CD4-positive, alpha-beta T cell (primary cell): ENCODE data around the gene CERS5. TPM values are rescaled to one million over a fixed set of nuclear protein-coding genes. Genes with fewer than 3 reads are reported as not detected.

ENCODE experiments used
- ATAC-seq: fragments of 200-7000 bp; cut with Tn5 transposase; one replicate; pipeline ENCODE4 v1.10.0; 2022; ENCODE audit warnings: mild to moderate bottlenecking; ENCODE audit not compliant: poor library complexity
- CTCF ChIA-PET: fragments of 350-600 bp; sonication (Branson Sonifier 250); formaldehyde crosslinking; loops from one replicate; lab custom pipeline; 2021; ENCODE audit warnings: antibody characterized with exemption, inconsistent platforms; lab: Charles Lee
- POLR2A ChIA-PET: fragments of 350-600 bp; sonication (Branson Sonifier 250); formaldehyde crosslinking; loops from one replicate; lab custom pipeline; 2021; ENCODE audit warnings: antibody characterized with exemption, inconsistent platforms; lab: Charles Lee
- DNase-seq, 14 experiments: peaks; one replicate each; pipeline ENCODE4 v3.0.0-alpha.2; 2013 to 2020; ENCODE audit warnings: mixed read lengths in 2 of 14
- H3K27ac ChIP-seq, 2 donors: one replicate each; pipeline versions ENCODE4 v1.5.1 to v1.7.0; 2013; ENCODE audit warnings: low read length in 2 of 2, low read depth in 1 of 2, mild to moderate bottlenecking in 1 of 2
- H3K27me3 ChIP-seq, 2 experiments: 1 replicate in 1 of 2; 2 replicates in 1 of 2; pipeline versions ENCODE4 v1.6.1 to v1.7.0; 2013; ENCODE audit warnings: low read length in 2 of 2, control low read depth in 1 of 2, mild to moderate bottlenecking in 1 of 2, moderate library complexity in 1 of 2; ENCODE audit not compliant: insufficient read depth in 2 of 2, control insufficient read depth in 1 of 2
- H3K36me3 ChIP-seq: one replicate; pipeline ENCODE4 v1.6.1; 2013; ENCODE audit warnings: low read length, control low read depth; ENCODE audit not compliant: insufficient read depth
- H3K4me1 ChIP-seq: one replicate; pipeline ENCODE4 v1.6.1; 2013; ENCODE audit warnings: low read length, control low read depth; ENCODE audit not compliant: insufficient read depth
- H3K4me3 ChIP-seq: one replicate; pipeline ENCODE4 v1.5.1; 2013; ENCODE audit warnings: mild to moderate bottlenecking, low read length, moderate library complexity
- H3K9me3 ChIP-seq, 2 experiments: 1 replicate in 1 of 2; 2 replicates in 1 of 2; pipeline versions ENCODE4 v1.6.1 to v1.7.0; 2013; ENCODE audit warnings: low read length in 2 of 2, mild to moderate bottlenecking in 2 of 2, control low read depth in 1 of 2, moderate library complexity in 1 of 2; ENCODE audit not compliant: control insufficient read depth in 1 of 2, insufficient read depth in 1 of 2
- H3K27ac Mint-ChIP-seq: one replicate; pipeline ENCODE4 v1.8.0; 2020; ENCODE audit warnings: mixed read lengths
- H3K27me3 Mint-ChIP-seq: one replicate; pipeline ENCODE4 v1.8.0; 2021; ENCODE audit warnings: mixed read lengths
- H3K36me3 Mint-ChIP-seq: one replicate; pipeline ENCODE4 v1.8.0; 2021; ENCODE audit warnings: low read depth, mixed read lengths
- H3K4me1 Mint-ChIP-seq: one replicate; pipeline ENCODE4 v1.8.0; 2021; ENCODE audit warnings: low read depth, mixed read lengths
- H3K4me3 Mint-ChIP-seq: one replicate; pipeline ENCODE4 v1.8.0; 2020; ENCODE audit warnings: mild to moderate bottlenecking, mixed read lengths
- H3K9me3 Mint-ChIP-seq: one replicate; pipeline ENCODE4 v1.8.0; 2020; ENCODE audit warnings: mixed read lengths
- intact Hi-C, 2 experiments: fragments of 100-400 bp; cut with DNase I in 1 of 2; cut with micrococcal nuclease in 1 of 2; formaldehyde crosslinking; loops; one replicate each; pipeline versions ENCODE4 v1.15.1 to v1.9.0; 2023 to 2025; cut with DNase I, micrococcal nuclease
- total RNA-seq, 174 experiments: library from RNA in 2 of 174; stranded (reverse) in 2 of 174; gene quantifications; one replicate each; pipeline ENCODE4 v1.2.3 and lab custom pipeline; 2021 to 2026
- TF ChIP-seq, protein P1 (sequence below): fragments of 200-600 bp; IDR thresholded peaks from one replicate; pipeline ENCODE4 v1.8.0; 2022; ENCODE audit warnings: antibody characterized with exemption, mild to moderate bottlenecking

CERS5 gene
- total RNA-seq, 2 experiments from 2014 or later, result 42.3 to 44.5 TPM

DNA sequence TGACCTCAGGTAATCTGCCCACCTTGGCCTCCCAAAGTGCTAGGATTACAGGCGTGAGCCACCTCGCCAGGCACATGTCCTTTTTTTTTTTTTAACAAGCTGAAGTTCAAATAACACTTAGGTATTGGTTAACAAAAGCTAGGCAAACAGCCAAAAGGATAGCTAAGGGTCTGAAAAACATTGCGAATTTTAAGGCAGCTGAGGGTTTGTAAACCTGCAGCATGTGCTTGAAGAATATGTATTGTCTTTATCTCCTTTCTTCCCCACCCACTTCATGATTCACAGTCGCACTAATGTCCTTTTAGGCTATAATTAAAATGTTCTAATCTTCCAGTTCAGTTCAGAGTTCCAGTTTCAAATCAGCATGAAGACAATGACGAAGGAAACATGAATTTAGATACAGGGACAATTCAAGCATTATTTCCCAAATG lies 30.1 kb upstream of the CERS5 start:
- Histone ChIP-seq H3K27me3 (no peaks in the 10 kb centered on the region), H3K4me1 (no peaks in the 10 kb centered on the region), H3K9me3 (no peaks in the 10 kb centered on the region), H3K27ac (no peak overlapping the region), H3K4me3 (no peak overlapping the region), H3K36me3 (peaks cover 36% of the 10 kb centered on the region)
- intact Hi-C loops, result no loop called here
- ATAC-seq, result no peak
- Mint-ChIP-seq H3K27ac (no peak overlapping the region), H3K4me3 (no peak overlapping the region), H3K36me3 (peaks cover 70% of the 10 kb centered on the region), H3K27me3 (no peaks in the 10 kb centered on the region), H3K4me1 (no peaks in the 10 kb centered on the region), H3K9me3 (no peaks in the 10 kb centered on the region)
- no peak for DNase-seq
- ChIA-PET CTCF (interaction anchor here (0.7 kb wide), 1 partner anchor 283 kb away, joined by 3 read pairs; no protein-coding TSS in a partner anchor), POLR2A (no interaction called here)
- TF ChIP-seq, protein P1, sequence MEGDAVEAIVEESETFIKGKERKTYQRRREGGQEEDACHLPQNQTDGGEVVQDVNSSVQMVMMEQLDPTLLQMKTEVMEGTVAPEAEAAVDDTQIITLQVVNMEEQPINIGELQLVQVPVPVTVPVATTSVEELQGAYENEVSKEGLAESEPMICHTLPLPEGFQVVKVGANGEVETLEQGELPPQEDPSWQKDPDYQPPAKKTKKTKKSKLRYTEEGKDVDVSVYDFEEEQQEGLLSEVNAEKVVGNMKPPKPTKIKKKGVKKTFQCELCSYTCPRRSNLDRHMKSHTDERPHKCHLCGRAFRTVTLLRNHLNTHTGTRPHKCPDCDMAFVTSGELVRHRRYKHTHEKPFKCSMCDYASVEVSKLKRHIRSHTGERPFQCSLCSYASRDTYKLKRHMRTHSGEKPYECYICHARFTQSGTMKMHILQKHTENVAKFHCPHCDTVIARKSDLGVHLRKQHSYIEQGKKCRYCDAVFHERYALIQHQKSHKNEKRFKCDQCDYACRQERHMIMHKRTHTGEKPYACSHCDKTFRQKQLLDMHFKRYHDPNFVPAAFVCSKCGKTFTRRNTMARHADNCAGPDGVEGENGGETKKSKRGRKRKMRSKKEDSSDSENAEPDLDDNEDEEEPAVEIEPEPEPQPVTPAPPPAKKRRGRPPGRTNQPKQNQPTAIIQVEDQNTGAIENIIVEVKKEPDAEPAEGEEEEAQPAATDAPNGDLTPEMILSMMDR, result no peak

DNA sequence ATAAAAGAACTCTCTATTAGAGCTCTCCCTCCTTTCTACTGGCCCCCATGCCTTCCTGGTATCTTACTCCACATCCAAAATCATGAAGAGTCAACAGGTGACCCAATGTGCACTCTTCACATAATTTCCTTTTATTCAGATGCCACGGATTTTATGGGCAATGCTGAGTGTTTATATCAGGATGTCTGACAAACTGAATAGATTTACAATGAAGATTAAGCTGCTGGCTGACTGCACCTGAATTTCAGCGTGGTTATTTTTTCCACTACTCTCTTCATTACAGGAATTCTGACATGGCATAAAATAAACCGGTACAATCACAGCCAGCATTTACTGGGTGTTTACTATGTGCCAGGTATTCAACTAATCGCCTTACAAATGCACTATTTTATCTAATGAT lies 29.4 kb upstream of the CERS5 start:
- Mint-ChIP-seq H3K27ac (peak overlapping the region; percentile 11), H3K27me3 (no peaks in the 10 kb centered on the region), H3K36me3 (peaks cover 67% of the 10 kb centered on the region), H3K4me1 (no peaks in the 10 kb centered on the region), H3K4me3 (no peak overlapping the region), H3K9me3 (no peaks in the 10 kb centered on the region)
- peaks cover 34% of the 10 kb centered on the region for H3K36me3 ChIP-seq
- H3K9me3 ChIP-seq, result no peaks in the 10 kb centered on the region
- no peak overlapping the region for H3K4me3 ChIP-seq
- H3K27me3 ChIP-seq, result no peaks in the 10 kb centered on the region
- ChIA-PET POLR2A (no interaction called here), CTCF (interaction anchor here (1.1 kb wide), 1 partner anchor 85 kb away, joined by 3 read pairs; the partner anchor contains the start of gene COX14)
- ATAC-seq, result no peak
- H3K4me1 ChIP-seq, result no peaks in the 10 kb centered on the region
- H3K27ac ChIP-seq, result no peak overlapping the region
- no peak for DNase-seq
- intact Hi-C loops, result no loop called here
- TF ChIP-seq, protein P1, result no peak

DNA sequence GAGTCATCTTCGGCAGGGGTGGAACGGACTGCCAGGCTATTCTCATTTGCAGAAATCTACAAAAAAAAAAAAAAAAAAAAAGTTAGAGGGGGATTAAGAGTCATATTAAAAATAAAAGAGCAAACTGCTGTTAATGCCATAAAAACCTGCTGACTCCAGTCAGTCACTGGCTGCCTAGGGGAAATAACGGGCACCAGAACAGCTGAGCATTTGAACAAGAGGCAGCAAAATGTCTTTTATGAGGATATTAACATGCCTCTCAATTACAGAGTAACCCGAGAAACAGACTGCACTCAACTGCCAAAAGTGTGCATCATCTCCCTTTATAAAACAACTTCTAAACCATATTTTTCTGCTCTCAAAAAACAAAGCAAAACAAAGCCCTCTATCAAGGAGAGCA lies 28.7 kb upstream of the CERS5 start:
- ChIA-PET POLR2A (no interaction called here), CTCF (interaction anchor here (1.1 kb wide), 1 partner anchor 84 kb away, joined by 3 read pairs; the partner anchor contains the start of gene COX14)
- H3K27me3 Mint-ChIP-seq, result no peaks in the 10 kb centered on the region
- intact Hi-C loops, result no loop called here
- no peak overlapping the region for H3K27ac ChIP-seq
- no peaks in the 10 kb centered on the region for H3K27me3 ChIP-seq
- peaks cover 66% of the 10 kb centered on the region for H3K36me3 Mint-ChIP-seq
- H3K4me3 Mint-ChIP-seq, result no peak overlapping the region
- H3K4me3 ChIP-seq, result no peak overlapping the region
- H3K9me3 ChIP-seq, result no peaks in the 10 kb centered on the region
- TF ChIP-seq, protein P1, result no peak
- ATAC-seq (no peak), DNase-seq (no peak)
- no peaks in the 10 kb centered on the region for H3K4me1 Mint-ChIP-seq
- peaks cover 5% of the 10 kb centered on the region for H3K4me1 ChIP-seq
- H3K9me3 Mint-ChIP-seq, result no peaks in the 10 kb centered on the region
- H3K36me3 ChIP-seq, result peaks cover 33% of the 10 kb centered on the region
- H3K27ac Mint-ChIP-seq, result no peak overlapping the region
